Mesendoderm (in vitro differentiated cells): ENCODE measurements around the gene CEP68.
"Not testable (repeated sequence)": the region's sequence is repeated elsewhere in the genome, so short reads cannot be mapped to it uniquely, and the experiment has no call there.

Experiments
- DNase-seq: peaks from one replicate; pipeline ENCODE4 v3.0.0; 2013
- H2AK5ac ChIP-seq: 2 replicates; pipeline ENCODE4 v1.6.1; 2013; ENCODE audit warnings: low read length, inconsistent platforms
- H2BK120ac ChIP-seq: 2 replicates; pipeline ENCODE4 v1.6.1; 2013; ENCODE audit warnings: low read depth, mild to moderate bottlenecking, low read length, moderate library complexity, mixed read lengths
- H2BK15ac ChIP-seq: replicated peaks from 2 replicates; pipeline ENCODE4 v1.6.1; 2013; ENCODE audit warnings: low read depth, mild to moderate bottlenecking, moderate library complexity
- H2BK5ac ChIP-seq: 2 replicates; pipeline ENCODE4 v1.6.1; 2013; ENCODE audit warnings: low read length, inconsistent platforms
- H3K18ac ChIP-seq: 2 replicates; pipeline ENCODE4 v1.6.1; 2013; ENCODE audit warnings: mild to moderate bottlenecking, low read length, mixed read lengths
- H3K23ac ChIP-seq: one replicate; pipeline ENCODE4 v1.6.1; 2013; ENCODE audit warnings: low read length
- H3K27ac ChIP-seq: 2 replicates; pipeline ENCODE4 v1.5.1; 2013; ENCODE audit warnings: low read depth, mild to moderate bottlenecking, inconsistent platforms, low read length, moderate library complexity
- H3K27me3 ChIP-seq: 2 replicates; pipeline ENCODE4 v1.6.1; 2013; ENCODE audit warnings: low read length, control low read depth, mild to moderate bottlenecking, inconsistent platforms; ENCODE audit not compliant: insufficient read depth, poor library complexity
- H3K36me3 ChIP-seq: 2 replicates; pipeline ENCODE4 v1.6.1; 2013; ENCODE audit warnings: low read length, inconsistent platforms; ENCODE audit not compliant: control insufficient read depth, insufficient read depth
- H3K4ac ChIP-seq: one replicate; pipeline ENCODE4 v1.6.1; 2013; ENCODE audit warnings: low read depth, mild to moderate bottlenecking, low read length, moderate library complexity
- H3K4me1 ChIP-seq: 2 replicates; pipeline ENCODE4 v1.6.1; 2013; ENCODE audit warnings: low read depth, low read length, inconsistent platforms; ENCODE audit not compliant: control insufficient read depth
- H3K4me2 ChIP-seq: 2 replicates; pipeline ENCODE4 v1.6.1; 2013; ENCODE audit warnings: low read length
- H3K4me3 ChIP-seq: 2 replicates; pipeline ENCODE4 v1.5.1; 2013; ENCODE audit warnings: mild to moderate bottlenecking, low read length
- H3K56ac ChIP-seq: one replicate; pipeline ENCODE4 v1.6.1; 2013; ENCODE audit warnings: low read length
- H3K79me1 ChIP-seq: 2 replicates; pipeline ENCODE4 v1.6.1; 2013; ENCODE audit warnings: low read length, inconsistent platforms
- H3K79me2 ChIP-seq: 2 replicates; pipeline ENCODE4 v1.6.1; 2013; ENCODE audit warnings: mild to moderate bottlenecking, low read length; ENCODE audit not compliant: control insufficient read depth, insufficient read depth
- H3K9ac ChIP-seq: 2 replicates; pipeline ENCODE4 v1.6.1; 2013; ENCODE audit warnings: low read length, inconsistent platforms
- H4K5ac ChIP-seq: one replicate; pipeline ENCODE4 v1.6.1; 2013; ENCODE audit warnings: low read length
- H4K8ac ChIP-seq: one replicate; pipeline ENCODE4 v1.6.1; 2013; ENCODE audit warnings: low read depth, mild to moderate bottlenecking, control low read depth, low read length, moderate library complexity
- WGBS: extraction: QIAGEN DNeasy Blood & Tissue Kit; methylation state at CpG from one replicate; pipeline ENCODE4 v1.1.7; 2013; ENCODE audit warnings: low lambda C conversion rate, missing lambda C conversion rate; ENCODE audit not compliant: insufficient coverage; ENCODE audit errors: extremely low coverage; 5-methylcytosine and 5-hydroxymethylcytosine counted together

The CEP68 gene

DNA sequence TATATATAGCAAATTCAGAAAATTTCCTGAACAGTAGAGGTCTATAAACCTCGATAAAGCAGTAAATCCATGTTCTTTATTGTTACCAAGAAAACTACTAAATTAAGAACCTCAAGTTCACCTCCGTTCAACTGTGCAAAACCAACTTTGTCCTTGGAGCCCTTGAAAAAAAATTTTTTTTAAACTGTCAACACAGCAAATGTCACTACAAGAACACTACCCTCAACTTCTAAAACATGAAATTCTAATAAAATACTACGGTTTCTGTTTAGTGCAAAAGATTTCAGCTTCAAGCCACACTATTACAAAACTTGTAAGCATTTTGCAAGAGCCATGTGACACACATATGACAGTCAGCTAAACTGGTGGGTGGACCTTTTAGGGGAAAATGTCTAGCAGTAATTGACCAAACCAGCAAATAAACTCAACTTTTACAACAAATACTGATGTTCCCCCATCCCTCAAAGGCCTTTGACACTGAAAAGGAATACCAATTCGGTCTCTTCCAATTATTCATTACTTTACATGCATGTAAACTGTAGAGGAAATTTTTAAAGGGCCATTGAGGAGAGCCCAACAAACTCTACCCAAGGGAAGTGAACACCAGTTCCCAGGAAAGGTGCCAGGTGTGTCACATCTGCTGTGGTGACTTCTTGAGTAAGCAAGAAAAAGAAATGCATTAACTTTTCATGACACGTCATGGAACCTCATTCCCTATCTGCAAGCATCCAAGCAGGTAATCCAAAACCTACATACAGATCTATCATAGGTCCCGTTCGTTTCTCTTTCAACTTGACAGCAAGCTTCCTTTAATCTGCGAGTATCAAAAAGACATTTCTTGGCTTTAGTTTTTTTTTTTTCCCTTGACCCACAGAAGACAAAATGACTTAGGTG, 72.3 kb downstream of the CEP68 start:
- DNase-seq, result no peak
- Histone ChIP-seq H3K79me2 (peaks cover 48% of the 10 kb centered on the region), H3K27ac (no peak overlapping the region)

GRCh38 chr2:65129286-65129825, 73.1 kb downstream of the CEP68 start:
- H2AK5ac ChIP-seq, result no peak overlapping the region
- no peaks in the 10 kb centered on the region for H3K4me1 ChIP-seq
- H2BK5ac ChIP-seq, result no peak overlapping the region
- peak overlapping the region; percentile 67 for H4K8ac ChIP-seq
- no peaks in the 10 kb centered on the region for H3K36me3 ChIP-seq
- no CpG with 5 or more reads among the region's 29 CpGs for whole genome bisulfite sequencing
- H3K79me1 ChIP-seq, result peaks cover 2% of the 10 kb centered on the region
- H3K79me2 ChIP-seq, result peaks cover 41% of the 10 kb centered on the region
- peak overlapping the region; percentile 38 for H3K4ac ChIP-seq
- no peak overlapping the region for H2BK15ac ChIP-seq
- H3K18ac ChIP-seq, result peak overlapping the region; percentile 82
- peak overlapping the region; percentile 97 for H3K56ac ChIP-seq
- H3K27me3 ChIP-seq, result no peaks in the 10 kb centered on the region
- H3K4me2 ChIP-seq, result peak overlapping the region; percentile 94
- peak overlapping the region; percentile 99 for H3K4me3 ChIP-seq
- peak overlapping the region; percentile 97 for H3K9ac ChIP-seq
- H2BK120ac ChIP-seq, result peak overlapping the region; percentile 78
- peak overlapping the region; percentile 54 for H3K23ac ChIP-seq
- peak; percentile 45 for DNase-seq
- H4K5ac ChIP-seq, result no peak overlapping the region
- H3K27ac ChIP-seq, result peak overlapping the region; percentile 83

More for the DNA sequence above, 72.3 kb downstream of the CEP68 start:
- Histone ChIP-seq H3K4me1 (no peaks in the 10 kb centered on the region), H3K4me3 (peak overlapping the region; percentile 99), H3K27me3 (no peaks in the 10 kb centered on the region), H2BK15ac (no peak overlapping the region), H2BK5ac (no peak overlapping the region), H4K5ac (no peak overlapping the region), H3K9ac (peak overlapping the region; percentile 97), H2BK120ac (no peak overlapping the region), H3K36me3 (no peaks in the 10 kb centered on the region), H3K18ac (no peak overlapping the region), H3K79me1 (peaks cover 2% of the 10 kb centered on the region), H3K4ac (no peak overlapping the region), H3K4me2 (peak overlapping the region; percentile 94), H3K56ac (peak overlapping the region; percentile 97), H3K23ac (no peak overlapping the region), H4K8ac (no peak overlapping the region), H2AK5ac (no peak overlapping the region)
- WGBS, result no CpG with 5 or more reads among the region's 8 CpGs

- Histone ChIP-seq H3K27ac (peak within 1 kb of the TSS; percentile 92), H3K27me3 (no peaks in the 10 kb centered on the region)
- no CpG with 5 or more reads among the region's 76 CpGs for WGBS
Measured at GRCh38 chr2:65129826-65130663, 73.8 kb downstream of the CEP68 start, which contains the start of gene RAB1A. RAB1A (minus strand) TSS chr2:65130106; CDS start chr2:65129915, 191 bp downstream.

GRCh38 chr2:65130664-65131175, 74.5 kb downstream of the CEP68 start:
- Histone ChIP-seq H3K18ac (peak overlapping the region; percentile 75), H3K79me2 (peaks cover 34% of the 10 kb centered on the region), H3K79me1 (peaks cover 2% of the 10 kb centered on the region), H3K4me1 (no peaks in the 10 kb centered on the region), H3K4me2 (peak overlapping the region; percentile 57), H3K27ac (peak overlapping the region; percentile 92), H2BK15ac (no peak overlapping the region), H3K36me3 (no peaks in the 10 kb centered on the region), H3K23ac (peak overlapping the region; percentile 2), H4K8ac (no peak overlapping the region), H3K27me3 (no peaks in the 10 kb centered on the region), H3K9ac (peak overlapping the region; percentile 78), H3K4me3 (peak overlapping the region; percentile 54), H2BK5ac (peak overlapping the region; percentile 56), H4K5ac (no peak overlapping the region), H2AK5ac (no peak overlapping the region), H3K56ac (peak overlapping the region; percentile 95), H3K4ac (peak overlapping the region; percentile 90), H2BK120ac (no peak overlapping the region)
- DNase-seq, result no peak
- no CpG with 5 or more reads among the region's 19 CpGs for WGBS

More at GRCh38 chr2:65129826-65130663, 73.8 kb downstream of the CEP68 start, which contains the start of gene RAB1A:
- Histone ChIP-seq H4K8ac (peak within 1 kb of the TSS; percentile 67), H3K36me3 (no peaks in the 10 kb centered on the region), H2BK5ac (peak within 1 kb of the TSS; percentile 69), H2AK5ac (no peak within 1 kb of the TSS), H2BK120ac (peak within 1 kb of the TSS; percentile 78), H3K56ac (peak within 1 kb of the TSS; percentile 97), H3K79me2 (peaks cover 38% of the 10 kb centered on the region), H3K4me1 (no peaks in the 10 kb centered on the region), H3K4ac (peak within 1 kb of the TSS; percentile 90), H3K4me2 (peak within 1 kb of the TSS; percentile 94), H2BK15ac (no peak within 1 kb of the TSS), H3K4me3 (peak within 1 kb of the TSS; percentile 99), H3K18ac (peak within 1 kb of the TSS; percentile 82), H3K9ac (peak within 1 kb of the TSS; percentile 97), H3K23ac (peak within 1 kb of the TSS; percentile 54), H3K79me1 (peaks cover 2% of the 10 kb centered on the region), H4K5ac (no peak within 1 kb of the TSS)
- peak; percentile 100 for DNase-seq

DNA sequence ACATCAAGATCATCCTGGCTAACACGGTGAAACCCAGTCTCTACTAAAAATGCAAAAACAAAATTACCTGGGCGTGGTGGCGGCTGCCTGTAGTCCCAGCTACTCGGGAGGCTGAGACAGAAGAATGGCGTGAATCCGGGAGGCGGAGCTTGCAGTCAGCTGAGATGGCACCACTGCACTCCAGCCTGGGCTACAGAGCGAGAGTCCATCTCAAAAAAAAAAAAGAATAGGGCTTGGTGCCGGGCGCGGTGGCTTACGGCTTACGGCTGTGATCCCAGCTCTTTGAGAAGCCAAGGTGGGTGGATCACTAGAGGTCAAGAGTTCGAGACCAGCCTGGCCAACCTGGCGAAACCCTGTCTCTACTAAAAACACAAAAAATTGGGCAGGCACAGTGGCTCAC, 76.7 kb downstream of the CEP68 start:
- H3K36me3 ChIP-seq, H3K79me1 ChIP-seq, H3K4me1 ChIP-seq, H3K4me2 ChIP-seq, H3K4me3 ChIP-seq, H3K9ac ChIP-seq, H3K4ac ChIP-seq, H2BK5ac ChIP-seq, H4K5ac ChIP-seq, H2BK120ac ChIP-seq, H3K23ac ChIP-seq, H4K8ac ChIP-seq, DNase-seq, H2AK5ac ChIP-seq, H3K56ac ChIP-seq, H2BK15ac ChIP-seq, H3K27me3 ChIP-seq: not testable (repeated sequence)
- Histone ChIP-seq H3K27ac (peak overlapping the region; percentile 36), H3K79me2 (peaks cover 15% of the 10 kb centered on the region), H3K18ac (peak overlapping the region; percentile 47)
- WGBS, result no CpG with 5 or more reads among the region's 15 CpGs
